GM13976 (cell line): ENCODE results near the gene BEND6.
"Not testable (repeated sequence)": the region's sequence is repeated elsewhere in the genome, so short reads cannot be mapped to it uniquely, and the experiment has no call there.

Source experiments
- DNase-seq: peaks from one replicate; pipeline ENCODE4 v3.0.0; 2012; ENCODE audit warnings: low spot score
- CTCF ChIP-seq: IDR thresholded peaks from 2 replicates; pipeline ENCODE4 v1.5.1; 2012; ENCODE audit warnings: borderline replicate concordance, mild to moderate bottlenecking; ENCODE audit not compliant: insufficient read depth; ENCODE audit errors: extremely low read depth, missing control alignments, control extremely low read depth
- in situ Hi-C: fragments of 300-500 bp; cut with MboI; formaldehyde crosslinking; loops from one replicate; pipeline ENCODE4 v1.12.0; 2022; ENCODE audit warnings: low sequenced_read_pairs, mixed read lengths, inconsistent platforms; ENCODE audit not compliant: unreplicated experiment

The BEND6 gene

GRCh38 chr6:57002197-57002596 lies 47.3 kb downstream of the BEND6 start:
- in situ Hi-C loops: loop anchor here (25.0 kb wide), 1 partner anchor 90 kb away; no protein-coding TSS in a partner anchor
- TF ChIP-seq CTCF: no peak
- no peak for DNase-seq

GRCh38 chr6:57004292-57004691 lies 49.4 kb downstream of the BEND6 start:
- in situ Hi-C loops: loop anchor here (25.0 kb wide), 1 partner anchor 92 kb away; no protein-coding TSS in a partner anchor
- TF ChIP-seq CTCF: no peak

GRCh38 chr6:57006101-57006500 lies 51.2 kb downstream of the BEND6 start:
- in situ Hi-C loops: loop anchor here (25.0 kb wide), 1 partner anchor 94 kb away; no protein-coding TSS in a partner anchor
- no peak for TF ChIP-seq CTCF
- DNase-seq: no peak

More at GRCh38 chr6:57004292-57004691, 49.4 kb downstream of the BEND6 start:
- DNase-seq: no peak

GRCh38 chr6:57008069-57008468 lies 53.2 kb downstream of the BEND6 start:
- in situ Hi-C loops: loop anchor here (25.0 kb wide), 1 partner anchor 96 kb away; no protein-coding TSS in a partner anchor
- DNase-seq: not testable (repeated sequence)

- DNase-seq: no peak
- in situ Hi-C loops: loop anchor here (25.0 kb wide), 1 partner anchor 101 kb away; no protein-coding TSS in a partner anchor
- TF ChIP-seq CTCF: no peak
Measured at GRCh38 chr6:57013521-57013926, 58.6 kb downstream of the BEND6 start.

GRCh38 chr6:57017069-57017468 lies 62.2 kb downstream of the BEND6 start:
- in situ Hi-C loops: loop anchor here (25.0 kb wide), 1 partner anchor 105 kb away; no protein-coding TSS in a partner anchor
- TF ChIP-seq CTCF: no peak
- no peak for DNase-seq

DNA sequence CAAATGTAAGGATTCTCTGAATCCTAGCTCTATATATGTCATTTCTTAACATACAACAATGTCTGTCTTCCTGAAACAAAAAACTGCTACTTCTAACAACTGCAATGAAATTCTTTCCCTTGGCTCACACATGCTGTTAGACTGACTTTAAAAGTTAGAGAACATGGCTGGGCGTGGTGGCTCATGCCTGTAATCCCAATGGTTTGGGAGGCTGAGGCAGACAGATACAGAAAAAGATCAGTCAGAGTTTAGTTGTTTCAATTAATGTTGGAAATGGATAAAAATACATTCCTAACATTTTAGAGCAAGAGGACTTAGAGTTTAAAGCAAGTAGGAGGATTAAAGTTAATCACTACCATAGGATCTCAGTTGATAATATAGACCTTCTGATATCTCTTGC lies 62.9 kb downstream of the BEND6 start:
- DNase-seq: no peak
- TF ChIP-seq CTCF: no peak
- in situ Hi-C loops: loop anchor here (25.0 kb wide), 1 partner anchor 106 kb away; no protein-coding TSS in a partner anchor
